ENCODE results near the gene DENND1B. TPM values are rescaled to one million over a fixed set of nuclear protein-coding genes. Genes with fewer than 3 reads are reported as not detected.

Gene DENND1B, protein sequence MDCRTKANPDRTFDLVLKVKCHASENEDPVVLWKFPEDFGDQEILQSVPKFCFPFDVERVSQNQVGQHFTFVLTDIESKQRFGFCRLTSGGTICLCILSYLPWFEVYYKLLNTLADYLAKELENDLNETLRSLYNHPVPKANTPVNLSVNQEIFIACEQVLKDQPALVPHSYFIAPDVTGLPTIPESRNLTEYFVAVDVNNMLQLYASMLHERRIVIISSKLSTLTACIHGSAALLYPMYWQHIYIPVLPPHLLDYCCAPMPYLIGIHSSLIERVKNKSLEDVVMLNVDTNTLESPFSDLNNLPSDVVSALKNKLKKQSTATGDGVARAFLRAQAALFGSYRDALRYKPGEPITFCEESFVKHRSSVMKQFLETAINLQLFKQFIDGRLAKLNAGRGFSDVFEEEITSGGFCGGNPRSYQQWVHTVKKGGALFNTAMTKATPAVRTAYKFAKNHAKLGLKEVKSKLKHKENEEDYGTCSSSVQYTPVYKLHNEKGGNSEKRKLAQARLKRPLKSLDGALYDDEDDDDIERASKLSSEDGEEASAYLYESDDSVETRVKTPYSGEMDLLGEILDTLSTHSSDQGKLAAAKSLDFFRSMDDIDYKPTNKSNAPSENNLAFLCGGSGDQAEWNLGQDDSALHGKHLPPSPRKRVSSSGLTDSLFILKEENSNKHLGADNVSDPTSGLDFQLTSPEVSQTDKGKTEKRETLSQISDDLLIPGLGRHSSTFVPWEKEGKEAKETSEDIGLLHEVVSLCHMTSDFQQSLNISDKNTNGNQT
- total RNA-seq (2014; rRNA removed; shearing (Covaris generic)) (21.3 and 28.1 TPM in 2 replicates), polyA plus RNA-seq (2016; fragmentation: Nextera tagmentation; extraction: Ambion mirVana) (8.9 and 9.2 TPM in 2 replicates)

GRCh38 chr1:197775282-197776262 is at the start of gene DENND1B:
Gene DENND1B, minus strand, starts transcription at chr1:197775480. Its CDS starts 325 bp downstream, at chr1:197775155.
- peaks cover 31% of the 10 kb centered on the region for H3K4me1 ChIP-seq (ENCODE audit: insufficient read depth)
- no peaks in the 10 kb centered on the region for H4K20me1 ChIP-seq (ENCODE audit: insufficient read depth)
- H3K9me2 ChIP-seq (ENCODE audit: insufficient read depth), result no peaks in the 10 kb centered on the region
- H3K9me3 ChIP-seq (ENCODE audit: low read depth), result no peaks in the 10 kb centered on the region
- peak within 1 kb of the TSS; percentile 83 for H3K4me3 ChIP-seq
- peak within 1 kb of the TSS; percentile 90 for H2AFZ ChIP-seq
- H3K9ac ChIP-seq, result peak within 1 kb of the TSS; percentile 92
- H3K27ac ChIP-seq, result peak within 1 kb of the TSS; percentile 82
- in situ Hi-C loops (cut with MboI), result no loop called here
- H3K36me3 ChIP-seq (ENCODE audit: low read depth), result no peaks in the 10 kb centered on the region
- H3K79me2 ChIP-seq (ENCODE audit: insufficient read depth), result peaks cover 36% of the 10 kb centered on the region
- H3K27me3 ChIP-seq (replicated peaks; ENCODE audit: insufficient read depth), result no peaks in the 10 kb centered on the region
- H3F3A ChIP-seq (ENCODE audit: insufficient read depth), result peaks cover 39% of the 10 kb centered on the region
- DNase-seq, result peak; percentile 59
- TF ChIP-seq EZH2 (IDR thresholded peaks at IDR 0.05; ENCODE audit: insufficient read depth, poor library complexity, severe bottlenecking) (no peak), EZH2phosphoT487 (IDR thresholded peaks at IDR 0.05; ENCODE audit: insufficient read depth, low read depth) (no peak)
- H3K4me2 ChIP-seq (ENCODE audit: unreplicated experiment), result peak within 1 kb of the TSS; percentile 96
- 17 to 22% methylated on average over 35 to 38 of the region's 51 CpGs for WGBS, 2 experiments (ENCODE audit: low coverage in 1 of 2, low lambda C conversion rate in 2 of 2, missing lambda C conversion rate in 2 of 2)

GRCh38 chr1:197814306-197814705 is 39.0 kb upstream of the DENND1B start:
- no peaks in the 10 kb centered on the region for H3K36me3 ChIP-seq (ENCODE audit: low read depth)
- H4K20me1 ChIP-seq (ENCODE audit: insufficient read depth), result no peaks in the 10 kb centered on the region
- no peaks in the 10 kb centered on the region for H3K9me3 ChIP-seq (ENCODE audit: low read depth)
- no peaks in the 10 kb centered on the region for H3K27me3 ChIP-seq (replicated peaks; ENCODE audit: insufficient read depth)
- no peak overlapping the region for H3K4me3 ChIP-seq
- H3K27ac ChIP-seq, result no peak overlapping the region
- 57 to 70% methylated on average over 2 of the region's 2 CpGs for WGBS, 2 experiments (ENCODE audit: low coverage in 1 of 2, low lambda C conversion rate in 2 of 2, missing lambda C conversion rate in 2 of 2)
- no peaks in the 10 kb centered on the region for H3K79me2 ChIP-seq (ENCODE audit: insufficient read depth)
- no peak overlapping the region for H2AFZ ChIP-seq
- H3K9ac ChIP-seq, result no peak overlapping the region
- in situ Hi-C loops (cut with MboI), result no loop called here
- TF ChIP-seq EZH2 (IDR thresholded peaks at IDR 0.05; ENCODE audit: insufficient read depth, poor library complexity, severe bottlenecking) (no peak), EZH2phosphoT487 (IDR thresholded peaks at IDR 0.05; ENCODE audit: insufficient read depth, low read depth) (no peak)
- H3K4me1 ChIP-seq (ENCODE audit: insufficient read depth), result no peaks in the 10 kb centered on the region; the same call in 1 of the 2 replicates
- no peaks in the 10 kb centered on the region for H3K9me2 ChIP-seq (ENCODE audit: insufficient read depth)
- no peak overlapping the region for H3K4me2 ChIP-seq (ENCODE audit: unreplicated experiment)
- no peak for DNase-seq
- H3F3A ChIP-seq (ENCODE audit: insufficient read depth), result no peaks in the 10 kb centered on the region

GRCh38 chr1:197813741-197814140 is 38.5 kb upstream of the DENND1B start:
- H3F3A ChIP-seq (ENCODE audit: insufficient read depth), result no peaks in the 10 kb centered on the region
- WGBS, 2 experiments (ENCODE audit: low coverage in 1 of 2, low lambda C conversion rate in 2 of 2, missing lambda C conversion rate in 2 of 2), result 51 to 57% methylated on average over 5 of the region's 5 CpGs
- H2AFZ ChIP-seq, result no peak overlapping the region

More at GRCh38 chr1:197813741-197814140, 38.5 kb upstream of the DENND1B start:
- Histone ChIP-seq H3K36me3 (ENCODE audit: low read depth) (no peaks in the 10 kb centered on the region), H3K4me2 (ENCODE audit: unreplicated experiment) (no peak overlapping the region), H3K4me1 (ENCODE audit: insufficient read depth) (no peaks in the 10 kb centered on the region; the same call in 1 of the 2 replicates), H3K9me2 (ENCODE audit: insufficient read depth) (no peaks in the 10 kb centered on the region), H3K27me3 (replicated peaks; ENCODE audit: insufficient read depth) (no peaks in the 10 kb centered on the region), H3K79me2 (ENCODE audit: insufficient read depth) (no peaks in the 10 kb centered on the region), H3K9me3 (ENCODE audit: low read depth) (no peaks in the 10 kb centered on the region), H3K27ac (no peak overlapping the region), H3K4me3 (no peak overlapping the region), H4K20me1 (ENCODE audit: insufficient read depth) (no peaks in the 10 kb centered on the region), H3K9ac (no peak overlapping the region)
- no peak for TF ChIP-seq EZH2phosphoT487 (IDR thresholded peaks at IDR 0.05; ENCODE audit: insufficient read depth, low read depth)
- no peak for TF ChIP-seq EZH2 (IDR thresholded peaks at IDR 0.05; ENCODE audit: insufficient read depth, poor library complexity, severe bottlenecking)
- no peak for DNase-seq
- in situ Hi-C loops (cut with MboI), result no loop called here
